GM19452 (cell line): ENCODE measurements around the gene KIF26B.

Source experiments
- ATAC-seq: cut with Tn5 transposase; IDR thresholded peaks from one replicate; pipeline ENCODE4 v1.9.1; 2021; ENCODE audit not compliant: unreplicated experiment

KIF26B gene

DNA sequence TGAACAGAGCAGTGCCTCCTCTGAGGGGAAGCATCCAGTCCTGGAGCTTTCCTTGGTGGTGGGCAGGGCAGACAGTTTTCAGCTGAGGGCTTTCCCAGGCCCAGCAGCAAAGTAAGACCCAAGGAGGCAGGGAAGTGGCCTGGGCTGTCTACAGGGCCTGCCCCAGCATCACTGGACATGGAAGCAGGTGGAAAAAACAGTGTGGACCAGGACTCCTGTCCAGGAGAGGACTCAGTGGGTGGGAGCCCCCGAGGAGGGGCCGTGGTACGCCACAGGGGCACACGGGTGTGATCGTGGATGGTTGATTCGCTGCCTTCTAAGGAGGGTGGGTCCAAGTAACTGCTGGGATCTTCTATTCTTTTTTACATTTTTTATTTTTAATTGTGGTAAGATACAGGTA is 387.6 kb downstream of the KIF26B start:
- no peak for ATAC-seq

DNA sequence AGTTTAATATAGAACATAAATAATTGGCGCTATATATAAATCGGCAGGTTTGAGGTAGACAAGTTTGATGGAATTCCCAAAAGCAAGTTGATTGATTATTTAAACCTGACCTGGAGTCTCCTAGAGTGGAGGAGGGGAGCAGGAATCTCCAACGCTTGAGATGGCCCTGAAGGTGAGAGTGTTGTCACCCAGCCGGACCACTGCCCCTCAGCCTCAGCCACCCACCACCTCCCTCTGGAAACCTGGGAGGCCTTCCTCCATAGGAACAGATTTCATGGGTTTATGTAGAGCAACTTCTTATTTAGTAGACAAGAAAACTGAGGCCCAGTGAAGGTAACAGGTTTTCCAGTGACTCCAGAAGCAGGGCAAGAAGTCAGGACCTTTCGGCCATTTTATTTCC is 389.5 kb downstream of the KIF26B start:
- ATAC-seq, result no peak

DNA sequence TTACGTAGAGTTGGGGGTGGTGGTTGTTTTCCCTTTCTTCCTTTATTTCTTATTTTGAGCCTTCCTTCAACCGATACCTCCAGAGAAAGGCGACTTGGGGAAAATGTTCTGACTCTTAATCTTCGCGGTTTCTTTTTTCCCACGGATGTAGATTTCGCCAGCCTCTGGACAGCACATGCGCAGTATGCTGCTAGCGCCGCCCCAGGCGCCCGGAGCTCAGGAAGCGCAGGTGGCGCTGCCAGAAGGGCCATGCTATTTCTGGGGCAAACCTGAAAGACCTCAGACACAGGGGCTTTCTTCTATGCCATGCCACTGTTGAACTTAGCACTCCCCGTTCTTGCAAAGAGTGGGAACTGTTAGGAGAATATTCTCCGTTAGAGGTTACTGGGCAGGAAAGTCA is 392.1 kb downstream of the KIF26B start:
- no peak for ATAC-seq

DNA sequence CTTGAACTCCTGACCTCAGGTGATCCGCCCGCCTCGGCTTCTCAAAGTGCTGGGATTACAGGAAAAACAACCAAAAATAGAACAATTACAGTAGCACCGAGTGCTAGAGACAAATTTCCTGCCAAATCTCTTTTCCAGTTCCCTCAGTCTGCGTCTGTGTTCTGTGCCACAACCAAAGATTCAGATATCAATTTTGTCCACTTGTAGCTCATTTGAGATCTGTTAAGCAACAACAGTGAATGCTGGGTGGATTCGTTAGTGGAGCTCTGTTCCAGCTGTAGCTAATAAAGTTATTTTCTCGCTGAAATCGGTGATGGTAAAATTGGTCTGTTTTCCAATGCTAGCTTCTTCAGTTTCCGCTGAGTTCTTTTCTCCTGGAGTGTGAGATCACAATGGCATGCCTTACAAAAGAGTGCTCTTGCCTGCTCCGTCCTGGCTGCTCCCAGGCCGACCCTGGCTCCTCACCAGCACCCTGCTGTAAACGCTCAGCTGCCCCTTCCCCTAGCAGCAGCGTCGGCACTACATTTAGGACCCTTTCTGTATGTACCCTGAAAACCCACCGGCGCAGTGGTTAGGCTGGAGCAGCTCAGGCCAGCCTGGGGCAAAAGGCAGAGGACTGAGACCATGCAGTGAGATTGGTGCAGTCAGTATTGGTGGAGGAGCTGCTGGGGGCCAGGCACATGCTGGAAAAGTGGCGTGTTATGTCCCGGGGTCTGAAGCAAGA is 395.4 kb downstream of the KIF26B start:
- ATAC-seq, result no peak

DNA sequence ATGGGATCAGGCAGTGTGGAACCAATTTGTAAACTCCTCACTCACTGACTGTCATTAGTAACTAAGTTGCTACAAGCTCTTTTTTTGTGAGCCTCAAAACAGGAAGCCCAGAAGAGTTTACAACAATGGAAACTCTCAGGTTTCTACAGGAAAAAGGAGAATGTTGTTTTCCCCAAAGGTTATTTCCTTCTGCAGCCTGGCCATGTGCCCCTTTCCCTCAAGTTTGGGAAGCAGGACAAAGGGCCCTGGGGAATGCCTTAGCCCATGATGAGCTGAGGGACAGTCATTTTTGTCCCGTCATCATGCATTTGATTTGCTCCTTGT is 395.9 kb downstream of the KIF26B start:
- ATAC-seq, result no peak

DNA sequence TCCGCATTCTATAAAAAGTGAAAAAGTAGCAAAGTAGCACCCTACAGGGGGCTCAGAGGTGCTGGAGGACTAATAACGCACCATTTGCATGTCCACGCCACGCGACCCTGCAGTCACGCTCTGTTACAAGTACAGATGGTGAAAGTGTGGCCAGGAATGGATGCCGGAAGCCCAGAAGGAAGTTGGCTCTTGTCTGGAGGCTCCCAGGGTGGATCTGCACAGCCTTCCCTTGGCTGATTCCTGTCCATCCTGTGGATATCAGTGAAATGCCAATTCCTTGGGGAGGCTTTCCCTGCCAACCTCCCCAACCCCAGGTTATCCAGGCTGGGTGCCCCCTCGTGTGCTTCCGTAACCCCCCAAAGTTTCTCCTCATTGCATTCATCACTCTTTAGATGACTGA is 396.8 kb downstream of the KIF26B start:
- no peak for ATAC-seq

DNA sequence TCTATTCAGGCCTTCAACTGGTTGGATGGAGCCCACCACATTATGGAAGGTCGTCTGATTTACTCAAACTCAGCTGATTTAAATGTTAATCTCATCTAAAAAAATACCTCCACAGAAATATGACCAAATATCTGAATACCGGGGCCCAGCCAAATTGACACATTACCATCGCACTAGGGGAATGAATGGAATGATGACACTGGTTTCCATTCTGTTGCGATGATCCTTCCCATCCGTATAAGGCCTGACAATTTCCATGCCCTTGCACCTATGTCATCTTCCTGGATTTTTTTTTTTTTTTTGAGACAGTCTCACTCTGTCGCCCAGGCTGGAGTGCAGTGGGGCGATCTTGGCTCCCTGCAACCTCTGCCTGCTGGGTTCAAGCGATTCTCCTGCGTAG is 397.5 kb downstream of the KIF26B start:
- ATAC-seq, result no peak

DNA sequence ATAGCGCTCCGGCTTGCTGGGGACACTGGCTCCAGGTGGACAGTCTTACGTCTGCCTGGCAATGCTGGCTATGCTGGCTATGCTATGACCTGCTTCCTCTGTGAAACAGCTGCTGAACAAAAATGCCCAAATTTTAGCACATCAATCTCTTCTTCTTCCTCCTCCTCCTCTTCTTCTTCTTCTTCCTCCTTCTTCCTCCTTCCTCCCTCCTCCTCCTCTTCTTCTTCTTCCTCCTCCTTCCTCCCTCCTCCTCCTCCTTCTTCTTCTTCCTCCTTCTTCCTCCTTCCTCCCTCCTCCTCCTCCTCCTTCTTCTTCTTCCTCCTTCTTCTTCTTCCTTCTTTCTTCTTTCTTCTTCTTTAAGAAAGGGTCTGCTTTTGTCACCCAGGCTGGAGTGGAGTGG is 401.3 kb downstream of the KIF26B start:
- no peak for ATAC-seq

DNA sequence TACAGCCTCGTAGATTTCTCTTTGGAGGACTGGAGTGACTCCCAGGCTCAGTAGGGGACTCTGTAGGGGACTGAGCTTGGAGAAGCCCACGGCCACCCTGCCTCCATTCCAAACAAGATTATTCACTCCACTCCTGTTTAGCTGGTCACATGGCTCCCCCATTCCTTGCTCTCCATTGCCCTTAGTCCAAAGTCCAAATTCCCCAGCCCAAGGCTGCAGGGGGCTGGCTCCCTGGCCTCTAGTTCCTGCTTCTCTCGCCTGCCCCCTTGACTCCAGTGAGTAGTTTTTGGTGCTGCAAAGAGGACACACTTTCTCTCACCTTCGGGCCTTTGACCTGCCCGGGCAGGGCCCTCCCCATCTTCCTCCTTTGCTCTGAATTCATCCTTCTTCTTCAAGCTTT is 403.3 kb downstream of the KIF26B start:
- no peak for ATAC-seq

DNA sequence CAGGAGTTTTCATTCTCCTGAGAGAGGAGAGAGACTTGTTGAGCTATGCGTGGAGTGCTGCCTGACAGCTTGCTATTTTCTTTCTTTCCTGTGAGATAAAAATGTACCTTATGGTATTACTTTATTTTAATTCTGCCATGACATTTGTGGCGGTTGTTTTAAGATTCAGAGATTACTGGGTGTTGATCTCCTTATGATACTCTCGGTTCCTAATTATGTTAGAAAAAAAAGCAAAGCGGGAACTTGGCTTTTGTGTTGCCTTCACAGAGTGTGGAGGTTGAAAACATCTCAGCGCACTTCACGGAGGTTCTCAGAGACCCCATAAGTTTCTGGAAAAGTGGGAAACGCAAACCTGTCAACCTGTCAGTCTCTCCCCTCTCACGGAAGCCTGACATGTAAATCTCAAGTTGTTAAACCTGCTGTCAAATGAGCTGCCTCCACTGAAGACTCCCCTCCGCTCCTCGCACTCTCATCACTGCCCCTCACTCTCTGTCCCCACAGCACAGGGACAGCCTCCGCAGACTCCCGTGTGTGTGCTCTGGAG is 405.6 kb downstream of the KIF26B start:
- ATAC-seq, result no peak

DNA sequence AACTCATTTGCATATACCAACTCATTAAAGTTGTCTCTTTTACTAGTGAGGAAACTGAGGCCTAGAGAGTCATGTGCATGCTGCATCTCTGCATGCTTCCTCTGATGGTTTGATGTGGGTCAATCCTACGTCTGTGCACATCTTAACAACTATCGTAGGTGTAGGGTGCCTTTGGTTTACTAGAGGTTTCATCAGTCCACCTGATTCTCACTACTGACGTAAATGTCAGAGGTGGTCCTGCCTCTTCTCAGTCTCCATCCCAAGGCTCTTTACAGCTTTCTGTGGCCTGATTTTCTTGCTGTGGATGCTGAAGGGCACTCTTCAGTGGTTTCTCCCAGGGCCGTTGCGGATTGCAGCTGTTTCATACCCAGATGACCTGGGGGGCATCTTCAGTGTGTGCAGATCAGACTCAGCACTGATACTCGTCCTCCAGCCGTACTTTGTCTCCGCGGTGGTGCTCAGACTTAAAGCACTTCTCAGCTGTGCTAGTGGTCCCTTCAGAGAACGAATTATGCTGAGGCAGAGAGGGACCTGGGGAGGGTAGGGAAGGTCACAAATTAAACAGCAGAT is 407.0 kb downstream of the KIF26B start:
- no peak for ATAC-seq

DNA sequence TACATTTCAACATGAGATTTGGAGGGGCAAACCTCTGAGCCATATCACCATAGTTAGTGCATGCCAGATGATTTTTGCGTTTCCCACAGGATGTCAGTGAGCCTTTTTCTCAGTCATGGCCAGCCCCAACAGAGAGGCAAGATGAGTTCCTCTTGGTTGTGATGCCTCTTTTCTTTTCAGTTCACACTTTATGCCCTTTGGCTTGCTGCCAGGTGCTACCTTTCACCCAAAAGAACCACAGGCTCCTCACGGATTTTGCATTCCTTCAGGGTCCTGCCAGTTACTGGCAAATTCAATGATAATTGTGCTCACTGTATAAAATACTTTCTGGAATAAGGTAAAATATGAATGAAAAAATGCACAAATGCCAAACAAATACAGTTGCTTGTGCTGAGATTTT is 411.3 kb downstream of the KIF26B start:
- ATAC-seq, result no peak

DNA sequence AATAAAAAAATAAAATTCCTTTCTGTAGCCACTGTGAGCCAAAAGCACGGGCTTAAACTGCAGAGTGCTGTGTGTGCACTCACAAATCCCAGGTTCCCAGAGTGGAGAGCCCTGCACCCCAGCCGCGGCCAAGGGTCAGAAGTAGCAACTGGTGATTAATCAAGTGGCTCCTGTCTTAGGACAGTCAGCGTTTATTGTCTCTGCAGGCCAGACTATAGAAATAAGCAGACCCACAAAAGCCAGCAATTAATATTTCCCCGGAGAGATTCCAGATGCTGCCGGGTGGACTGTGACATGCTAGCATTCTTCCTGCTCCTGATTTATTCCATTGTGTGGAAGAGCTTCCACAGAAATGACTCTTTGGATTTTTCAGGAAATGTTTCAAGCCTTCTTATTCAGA is 412.2 kb downstream of the KIF26B start:
- no peak for ATAC-seq

DNA sequence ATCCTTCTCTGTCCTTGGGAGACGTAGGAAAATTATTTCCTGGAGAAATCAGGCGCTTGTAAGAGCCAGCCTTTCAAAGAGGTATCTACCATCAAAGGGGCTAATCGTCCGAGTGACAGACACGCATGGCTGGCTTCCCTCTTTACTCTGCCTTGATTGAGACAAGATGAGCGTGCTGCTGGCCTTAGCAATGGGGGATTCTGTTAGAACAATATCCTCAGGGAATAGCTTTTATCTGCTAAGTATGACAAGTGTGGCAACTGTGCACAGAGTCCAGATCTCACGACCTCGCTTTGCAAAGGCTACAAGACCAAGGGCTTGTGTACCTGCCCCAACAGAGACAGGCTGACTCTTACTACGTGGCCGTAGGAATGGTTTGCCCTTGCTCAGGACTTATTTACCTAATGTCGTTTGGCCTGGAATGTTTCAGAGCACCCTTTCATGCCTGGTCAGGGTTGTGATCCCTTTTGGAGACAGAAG is 417.1 kb downstream of the KIF26B start:
- no peak for ATAC-seq

DNA sequence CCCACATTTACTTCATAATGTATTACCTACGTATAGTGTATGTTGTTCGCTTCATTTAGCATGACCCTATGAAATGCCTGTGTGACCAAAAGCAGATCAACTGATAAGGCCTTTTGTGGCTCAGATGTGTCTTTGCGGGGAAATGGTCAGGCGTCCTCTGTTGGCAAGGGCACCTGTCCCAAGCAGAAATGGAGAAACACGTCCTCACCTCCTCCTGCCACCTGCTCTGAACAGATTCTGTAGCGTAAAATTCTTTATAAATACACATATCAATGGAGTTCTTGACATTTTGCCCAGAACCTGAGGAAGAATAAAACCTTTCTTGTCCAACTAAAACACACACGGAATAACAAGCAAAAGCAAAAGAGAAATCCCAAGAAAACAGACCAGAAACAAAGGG is 417.9 kb downstream of the KIF26B start:
- ATAC-seq, result no peak

DNA sequence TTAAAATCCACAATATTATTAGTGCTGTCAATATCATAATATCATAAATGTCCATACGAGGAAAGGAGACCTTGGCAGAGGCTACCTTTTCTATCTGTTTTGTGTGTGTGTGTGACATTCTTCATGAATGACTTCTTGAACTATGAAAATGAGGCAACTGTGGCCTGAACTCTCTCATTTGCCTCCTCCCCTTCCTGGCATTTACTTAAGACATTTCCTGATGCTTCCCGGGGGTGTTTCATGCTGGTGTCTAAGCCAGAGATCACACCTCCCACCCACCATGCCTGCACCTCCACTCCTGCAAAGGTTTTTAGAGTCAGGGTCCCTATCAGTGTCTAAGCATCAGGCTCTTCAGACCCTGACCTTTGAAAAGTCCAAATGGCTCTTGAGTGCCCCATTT is 420.9 kb downstream of the KIF26B start:
- ATAC-seq, result no peak

DNA sequence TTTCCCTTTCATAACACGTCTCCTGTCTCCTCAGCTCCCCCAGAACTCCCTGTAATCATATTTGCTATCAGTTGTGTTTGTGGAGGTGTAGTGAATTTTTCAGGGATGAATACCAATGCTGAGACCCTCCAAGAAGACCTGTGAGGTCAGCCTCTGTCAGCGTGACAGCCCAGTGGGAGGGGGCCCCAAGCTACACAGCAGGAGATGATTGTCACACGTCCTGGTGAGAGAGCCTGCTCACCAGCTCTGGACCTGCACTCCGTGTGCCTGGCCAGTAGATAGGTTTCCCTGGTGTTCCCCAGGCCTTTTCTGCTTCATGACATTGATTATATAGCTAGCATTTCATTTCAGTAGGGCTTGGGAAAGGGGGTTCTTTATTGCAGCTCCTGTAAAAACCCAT is 421.5 kb downstream of the KIF26B start:
- ATAC-seq, result no peak

DNA sequence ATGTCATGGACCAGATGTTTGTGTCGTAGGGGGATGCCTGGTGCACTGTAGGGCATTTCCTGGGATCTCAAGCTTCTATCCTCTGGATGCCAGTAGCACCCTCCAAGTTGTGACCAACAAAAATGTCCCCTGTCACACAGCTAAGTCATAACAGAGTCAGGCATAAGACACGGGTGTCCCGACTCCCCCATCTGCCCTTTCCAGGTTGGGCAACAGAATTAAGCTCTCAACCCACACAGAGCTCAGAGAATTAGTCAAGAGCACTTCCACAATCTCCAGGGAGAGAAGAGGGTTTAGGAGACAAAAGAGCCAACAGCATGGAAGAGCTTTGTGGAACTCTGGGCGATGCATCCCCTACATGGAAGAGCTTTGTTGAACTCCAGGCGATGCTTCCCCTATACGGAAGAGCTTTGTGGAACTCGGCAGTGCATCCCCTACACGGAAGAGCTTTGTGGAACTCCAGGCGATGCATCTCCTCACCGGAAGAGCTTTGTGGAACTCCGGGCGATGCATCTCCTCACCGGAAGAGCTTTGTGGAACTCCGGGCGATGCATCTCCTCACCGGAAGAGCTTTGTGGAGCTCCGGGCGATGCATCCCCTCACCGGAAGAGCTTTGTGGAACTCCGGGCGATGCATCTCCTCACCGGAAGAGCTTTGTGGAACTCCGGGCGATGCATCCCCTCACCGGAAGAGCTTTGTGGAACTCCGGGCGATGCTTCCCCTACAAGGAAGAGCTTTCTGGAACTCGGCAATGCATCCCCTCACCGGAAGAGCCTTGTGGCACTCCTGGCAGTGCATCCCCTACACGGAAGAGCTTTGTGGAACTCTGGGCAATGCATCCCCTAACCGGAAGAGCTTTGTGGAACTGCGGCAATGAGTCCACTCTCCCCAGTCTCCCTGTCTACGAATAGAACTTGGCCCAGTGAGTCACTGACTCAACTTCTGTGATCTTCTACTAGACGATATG is 422.7 kb downstream of the KIF26B start:
- ATAC-seq, result no peak

DNA sequence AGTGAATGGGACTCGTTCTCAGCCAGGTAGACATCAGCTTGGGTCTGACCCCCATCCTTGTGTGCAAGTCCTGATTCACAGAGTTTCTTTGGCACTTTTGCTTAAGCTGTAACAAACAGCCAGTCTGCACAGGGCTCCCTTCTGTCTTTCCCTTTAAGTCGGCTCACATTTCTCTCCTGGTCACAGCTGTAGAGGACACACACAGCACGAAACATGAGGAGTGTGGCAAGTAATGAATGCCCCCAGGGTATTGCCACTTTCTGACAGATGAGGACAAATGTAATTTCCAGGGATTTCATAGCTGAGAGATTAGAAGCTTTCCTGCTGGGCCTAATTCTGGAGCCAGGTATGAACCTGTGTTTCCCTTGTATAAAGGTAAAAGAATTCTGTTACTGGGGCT is 423.5 kb downstream of the KIF26B start:
- no peak for ATAC-seq

DNA sequence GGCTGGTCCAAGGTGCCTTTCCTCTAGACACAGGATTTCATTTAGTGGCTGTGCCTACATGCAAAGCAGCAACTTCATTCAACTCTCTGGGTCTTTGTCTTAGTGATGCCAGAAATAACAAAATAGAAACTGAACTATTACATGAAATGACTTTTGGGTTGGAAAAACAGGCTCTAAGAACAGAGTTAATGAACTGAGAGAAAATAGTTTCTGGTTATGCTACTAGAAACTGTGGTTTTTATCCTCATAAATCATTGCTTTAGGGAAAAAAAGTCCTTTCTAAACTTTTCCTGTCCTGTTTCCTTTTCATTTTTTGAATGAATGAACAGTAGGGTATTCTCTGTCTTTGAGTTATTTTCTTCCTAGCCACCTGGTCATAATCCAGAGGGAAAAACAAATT is 424.0 kb downstream of the KIF26B start:
- no peak for ATAC-seq

DNA sequence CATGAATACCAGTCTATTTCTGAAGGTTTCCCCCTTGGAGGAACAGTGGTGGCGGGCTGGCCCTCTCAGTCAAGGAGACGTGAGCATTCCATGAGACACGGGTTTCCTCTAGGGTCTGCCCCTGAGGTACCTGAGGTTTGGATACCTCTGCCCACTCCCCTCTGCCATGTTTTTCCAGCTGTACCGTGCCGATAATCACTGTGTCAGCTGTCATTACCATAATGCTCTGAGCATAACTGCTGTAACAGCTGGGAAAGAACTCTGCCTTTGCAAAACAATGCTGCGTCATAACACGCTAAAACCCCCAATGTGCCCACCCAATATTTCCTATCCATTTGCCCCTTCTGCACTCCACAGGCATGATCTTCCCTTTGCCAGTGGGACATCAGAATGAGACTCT is 425.1 kb downstream of the KIF26B start:
- ATAC-seq, result no peak

DNA sequence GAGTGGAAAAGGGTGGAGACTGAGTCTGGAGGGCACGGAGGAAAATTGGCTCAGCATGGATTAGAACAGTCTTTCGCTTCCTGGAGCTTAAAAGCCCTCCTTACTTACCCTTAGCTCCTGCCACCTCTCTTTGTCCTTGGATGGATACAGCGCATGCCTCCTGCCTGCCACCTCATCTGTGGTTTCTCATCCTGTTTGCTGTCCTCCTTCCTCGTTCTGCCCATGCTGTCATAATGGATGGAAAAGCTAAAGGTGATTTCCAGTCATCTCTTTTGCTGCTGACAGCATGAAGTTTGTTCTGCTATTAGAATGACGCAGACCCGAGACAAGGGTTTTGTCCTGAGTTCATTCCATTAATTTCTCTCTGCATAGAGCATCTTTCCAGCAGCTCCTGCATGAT is 425.9 kb downstream of the KIF26B start:
- ATAC-seq, result no peak
